Thyroid gland (tissue), 4 donors: ENCODE results near the gene ACSS1.
A peak's percentile ranks its signal among the peaks of the same experiment; 100 is the strongest.

Source experiments
- CTCF ChIP-seq, 6 experiments: fragments of 200-600 bp in 3 of 6; fragments of 450-650 bp in 3 of 6; sonication (generic) in 3 of 6; IDR thresholded peaks; one replicate each; pipeline ENCODE4 v1.5.1; 2016 to 2019; ENCODE audit warnings: antibody characterized with exemption in 6 of 6, mild to moderate bottlenecking in 2 of 6, inconsistent platforms in 1 of 6, moderate library complexity in 1 of 6
- POLR2A ChIP-seq, 2 donors: fragments of 450-650 bp; IDR thresholded peaks; one replicate each; pipeline ENCODE4 v1.6.1; 2017; ENCODE audit warnings: antibody characterized with exemption in 2 of 2, mild to moderate bottlenecking in 2 of 2, moderate library complexity in 1 of 2

GRCh38 chr20:25000268-25000801 is 57.6 kb downstream of the ACSS1 start:
- peak in 4 of 6 experiments; percentile 22 to 67 (median 51) for TF ChIP-seq CTCF (IDR thresholded peaks at IDR 0.05)
- TF ChIP-seq POLR2A (IDR thresholded peaks at IDR 0.05), result peak in 1 of 2 donors; percentile 42
